Endothelial cell of umbilical vein (primary cell): ENCODE data around the gene SYT11. TPM values are rescaled to one million over a fixed set of nuclear protein-coding genes. Genes with fewer than 3 reads are reported as not detected.
A peak's percentile ranks its signal among the peaks of the same experiment; 100 is the strongest.

Experiments
- BruUV-seq: library from RNA; stranded (reverse); fragments of 400-500 nt; replicated peaks from 2 replicates; lab custom pipeline; 2021; lab: Mats Ljungman, UMichigan
- CTCF ChIA-PET: fragments of 300-600, 350-600 bp; sonication (Branson Sonifier 250); formaldehyde crosslinking; loops from one replicate; lab custom pipeline; 2021; ENCODE audit warnings: antibody characterized with exemption, inconsistent platforms; lab: Charles Lee
- POLR2A ChIA-PET: fragments of 300-600, 350-600 bp; sonication (Branson Sonifier 250); formaldehyde crosslinking; loops from one replicate; lab custom pipeline; 2021; ENCODE audit warnings: antibody characterized with exemption, inconsistent platforms; lab: Charles Lee
- DNase-seq: peaks from one replicate; pipeline ENCODE4 v3.0.0-alpha.2; 2011; ENCODE audit warnings: low read depth, low spot score
- FAIRE-seq: peaks from 2 replicates; lab custom pipeline; 2011; peaks lifted over from hg19 to GRCh38; lab: Jason Lieb, UNC
- H2AFZ ChIP-seq: 2 replicates; pipeline ENCODE4 v1.6.0; 2012; ENCODE audit warnings: low read depth, low read length, control low read depth, inconsistent platforms
- H3K27ac ChIP-seq: 2 replicates; pipeline ENCODE4 v1.5.1; 2011; ENCODE audit warnings: low read depth, mild to moderate bottlenecking, control low read depth, low read length, moderate library complexity; ENCODE audit not compliant: insufficient read depth
- H3K27me3 ChIP-seq, 2 experiments: 2 replicates each; pipeline versions ENCODE4 v1.6.0 to v1.6.1; 2011; ENCODE audit warnings: low read length in 2 of 2, mixed read lengths in 1 of 2; ENCODE audit not compliant: control insufficient read depth in 2 of 2, insufficient read depth in 2 of 2
- H3K36me3 ChIP-seq, 2 experiments: 2 replicates in 1 of 2; 3 replicates in 1 of 2; pipeline ENCODE4 v1.5.1; 2011; ENCODE audit warnings: low read length in 2 of 2, mild to moderate bottlenecking in 1 of 2, moderate library complexity in 1 of 2; ENCODE audit not compliant: control insufficient read depth in 2 of 2, insufficient read depth in 2 of 2; ENCODE audit errors: extremely low read depth in 1 of 2
- H3K4me1 ChIP-seq: 3 replicates; pipeline ENCODE4 v1.5.1; 2011; ENCODE audit warnings: mild to moderate bottlenecking, low read length; ENCODE audit not compliant: control insufficient read depth, insufficient read depth; ENCODE audit errors: extremely low read depth
- H3K4me2 ChIP-seq: 2 replicates; pipeline ENCODE4 v1.6.1; 2011; ENCODE audit warnings: low read length, control low read depth, mixed read lengths; ENCODE audit not compliant: insufficient read depth
- H3K4me3 ChIP-seq, 3 experiments: fragments of 200-600 bp in 1 of 3; sonication (generic), shearing (Covaris generic) in 1 of 3; replicated peaks in 1 of 3; 2 replicates each; pipeline ENCODE4 v1.5.1; 2011 to 2016; ENCODE audit warnings: control low read depth in 3 of 3, low read length in 3 of 3, mild to moderate bottlenecking in 2 of 3, inconsistent platforms in 1 of 3, low read depth in 1 of 3, moderate library complexity in 1 of 3; ENCODE audit not compliant: insufficient read depth in 1 of 3
- H3K79me2 ChIP-seq: 2 replicates; pipeline ENCODE4 v1.6.0; 2012; ENCODE audit warnings: low read length, inconsistent platforms; ENCODE audit not compliant: control insufficient read depth, insufficient read depth
- H3K9ac ChIP-seq: replicated peaks from 2 replicates; pipeline ENCODE3; 2011; ENCODE audit warnings: low read length, control low read depth; ENCODE audit not compliant: insufficient read depth; ENCODE audit errors: extremely low read depth
- H3K9me1 ChIP-seq: replicated peaks from 3 replicates; pipeline ENCODE4 v1.6.0; 2011; ENCODE audit warnings: mild to moderate bottlenecking, low read length; ENCODE audit not compliant: control insufficient read depth, insufficient read depth; ENCODE audit errors: extremely low read depth
- H3K9me3 ChIP-seq: replicated peaks from 2 replicates; pipeline ENCODE4 v1.5.1; 2012; ENCODE audit warnings: low read length, inconsistent platforms; ENCODE audit not compliant: control insufficient read depth, insufficient read depth
- H4K20me1 ChIP-seq: replicated peaks from 2 replicates; pipeline ENCODE3; 2011; ENCODE audit warnings: mild to moderate bottlenecking, low read length; ENCODE audit not compliant: control insufficient read depth, insufficient read depth; ENCODE audit errors: extremely low read depth
- CTCF ChIP-seq, 2 donors: IDR thresholded peaks; 1 replicate in 1 of 2; 2 replicates in 1 of 2; pipeline ENCODE4 v1.5.1; 2011; ENCODE audit warnings: low read length in 2 of 2, mild to moderate bottlenecking in 2 of 2, moderate library complexity in 2 of 2, control low read depth in 1 of 2, inconsistent platforms in 1 of 2, low read depth in 1 of 2; ENCODE audit not compliant: insufficient read depth in 1 of 2; ENCODE audit errors: extremely low read depth in 1 of 2
- EZH2 ChIP-seq: IDR thresholded peaks from 2 replicates; pipeline ENCODE4 v1.6.1; 2012; ENCODE audit warnings: borderline replicate concordance, low read depth, mild to moderate bottlenecking, moderate library complexity, low read length, inconsistent platforms; ENCODE audit not compliant: severe bottlenecking
- FOS ChIP-seq: IDR thresholded peaks from 2 replicates; pipeline ENCODE4 v1.6.1; 2011; ENCODE audit warnings: mild to moderate bottlenecking, low read length, moderate library complexity, borderline replicate concordance; ENCODE audit not compliant: insufficient read depth
- GATA2 ChIP-seq: IDR thresholded peaks from 2 replicates; pipeline ENCODE4 v1.7.0; 2011; ENCODE audit warnings: low read depth, mild to moderate bottlenecking, moderate library complexity, mixed read lengths, low read length; ENCODE audit not compliant: insufficient read length, insufficient read depth
- JUN ChIP-seq: IDR thresholded peaks from 2 replicates; pipeline ENCODE4 v1.6.1; 2011; ENCODE audit warnings: borderline replicate concordance, low read depth; ENCODE audit not compliant: insufficient read length, insufficient read depth
- MAX ChIP-seq: IDR thresholded peaks from 2 replicates; pipeline ENCODE4 v1.6.1; 2011; ENCODE audit not compliant: insufficient read depth, insufficient read length
- MYC ChIP-seq: IDR thresholded peaks from one replicate; pipeline ENCODE4 v1.6.1; 2011; ENCODE audit warnings: mild to moderate bottlenecking, low read depth, low read length
- POLR2A ChIP-seq: IDR thresholded peaks from 2 replicates; pipeline ENCODE4 v1.6.1; 2012; ENCODE audit warnings: low read depth, mild to moderate bottlenecking, control low read depth, low read length
- POLR2AphosphoS5 ChIP-seq: IDR thresholded peaks from 2 replicates; pipeline ENCODE4 v1.6.1; 2012; ENCODE audit warnings: low read depth, mild to moderate bottlenecking, control low read depth, low read length, moderate library complexity; ENCODE audit not compliant: insufficient read depth
- dilution Hi-C: fragments of 300-500 bp; cut with MboI; formaldehyde crosslinking; loops from one replicate; pipeline ENCODE4 v1.15.0; 2019; ENCODE audit warnings: low sequenced_read_pairs; ENCODE audit not compliant: extremely low pct_ligation_motif_present
- intact Hi-C: fragments of 100-400 bp; cut with micrococcal nuclease; formaldehyde crosslinking; loops from one replicate; pipeline ENCODE4 v1.10.0; 2022
- polyA plus RNA-seq, 4 experiments: library from polyadenylated mRNA; depleted of rRNA in 3 of 4; stranded (reverse) in 3 of 4; unstranded in 1 of 4; fragments of >200 nt; gene quantifications; 2 replicates each; pipeline versions ENCODE4 v1.2.1 to v1.2.3, GENCODE V29; 2011 to 2012; ENCODE audit warnings: missing spikeins in 1 of 4
- total RNA-seq: library from RNA; stranded (reverse); gene quantifications from 2 replicates; pipeline ENCODE4 v1.2.3, GENCODE V29; 2021

The SYT11 gene
- total and polyA plus RNA-seq, 2 donors (not counting 3 experiments of a cell fraction or from before 2014, with no cell fraction given): 28.2 to 36.5 TPM

- BruUV-seq: no TSS peak
- H3K9ac ChIP-seq: peak overlapping the region; percentile 98
- peak overlapping the region; percentile 54 for H3K27ac ChIP-seq
- POLR2A ChIA-PET: interaction anchor here (1.2 to 2.9 kb wide), 3 partner anchors 10 to 34 kb away, joined by 3 to 14 read pairs (median 4); no protein-coding TSS in a partner anchor
- FAIRE-seq (no peak), DNase-seq (no peak)
- no peaks in the 10 kb centered on the region for H3K9me3 ChIP-seq
- no peaks in the 10 kb centered on the region for H3K9me1 ChIP-seq
- TF ChIP-seq JUN: no peak
- no peak for TF ChIP-seq MAX
- no peak for TF ChIP-seq MYC
- CTCF ChIA-PET: interaction anchor here (1.6 to 3.5 kb wide), 3 partner anchors 8 to 208 kb away, joined by 5 to 11 read pairs (median 9); no protein-coding TSS in a partner anchor
- peaks cover 1 to 3% of the 10 kb centered on the region in 2 experiments for H3K36me3 ChIP-seq
- dilution Hi-C loops: no loop called here
- H3K4me1 ChIP-seq: peaks cover 21% of the 10 kb centered on the region
- intact Hi-C loops: loop anchor here (1.0 to 10.0 kb wide), 3 partner anchors 51 to 174 kb away; partner anchors contain the start of genes DAP3, KHDC4 and YY1AP1
- no peaks in the 10 kb centered on the region for H3K27me3 ChIP-seq
- H4K20me1 ChIP-seq: no peaks in the 10 kb centered on the region
- peak overlapping the region; percentile 35 to 79 (median 54) for H3K4me3 ChIP-seq
- H2AFZ ChIP-seq: peak overlapping the region; percentile 41
- peak overlapping the region; percentile 94 for H3K4me2 ChIP-seq
- peaks cover 20% of the 10 kb centered on the region for H3K79me2 ChIP-seq
Measured at GRCh38 chr1:155858800-155859233, 550 bp upstream of the SYT11 start.

- TF ChIP-seq GATA2 (no peak), CTCF (IDR thresholded peaks at IDR 0.05; ENCODE audit: extremely low read depth in 1 of 2, insufficient read depth in 1 of 2, low read depth in 1 of 2, low read length in 2 of 2) (no peak), POLR2A (peak; percentile 59), JUN (peak; percentile 66), POLR2AphosphoS5 (peak; percentile 13), EZH2 (no peak), MAX (no peak), FOS (no peak), MYC (no peak)
- ChIA-PET CTCF (interaction anchor here (0.6 to 3.5 kb wide), 6 partner anchors 9 to 206 kb away, joined by 3 to 11 read pairs (median 6); no protein-coding TSS in a partner anchor), POLR2A (interaction anchor here (1.2 to 2.9 kb wide), 3 partner anchors 9 to 33 kb away, joined by 3 to 14 read pairs (median 4); no protein-coding TSS in a partner anchor)
- DNase-seq (peak; percentile 88), FAIRE-seq (peak; percentile 53)
- intact Hi-C loops: loop anchor here (1.0 to 10.0 kb wide), 4 partner anchors 33 to 175 kb away; partner anchors contain the start of genes DAP3, KHDC4 and YY1AP1
- Histone ChIP-seq H3K27me3 (no peaks in the 10 kb centered on the region), H3K4me1 (peaks cover 21% of the 10 kb centered on the region), H3K27ac (peak overlapping the region; percentile 95), H4K20me1 (no peaks in the 10 kb centered on the region), H2AFZ (peak overlapping the region; percentile 35), H3K36me3 (no peaks in the 10 kb centered on the region), H3K4me3 (peak overlapping the region in 2 of 3 experiments; percentile 52 to 79), H3K4me2 (peak overlapping the region; percentile 92), H3K9me1 (no peaks in the 10 kb centered on the region), H3K79me2 (peaks cover 17% of the 10 kb centered on the region), H3K9ac (peak overlapping the region; percentile 98), H3K9me3 (no peaks in the 10 kb centered on the region)
- dilution Hi-C loops: no loop called here
- TSS peak; percentile 14 for BruUV-seq
Measured at GRCh38 chr1:155859881-155860871, 809 bp downstream of the SYT11 start.
